Measurements from ENCODE around the gene BRMS1L. TPM values are rescaled to one million over a fixed set of nuclear protein-coding genes. Genes with fewer than 3 reads are reported as not detected.
"Not testable (repeated sequence)": the region's sequence is repeated elsewhere in the genome, so short reads cannot be mapped to it uniquely, and the experiment has no call there.

BRMS1L gene
- polyA plus RNA-seq, 1 of the 3 experiments (the other 2 are of a cell fraction): 7.1 TPM

GRCh38 chr14:35821564-35822411 is 4.3 kb upstream of the BRMS1L start:
- no peak overlapping the region for H3K27ac ChIP-seq (ENCODE audit: low read depth in 2 of 2, low read length in 1 of 2)
- H3K4me2 ChIP-seq: no peak overlapping the region
- WGBS (ENCODE audit: low lambda C conversion rate): 31% methylated on average over 7 of the region's 7 CpGs
- peak; percentile 61 for DNase-seq
- H3K4me3 ChIP-seq (ENCODE audit: low read depth in 2 of 2, low read length in 1 of 2): peak overlapping the region in 1 of 2 experiments; percentile 24; a peak in 1 of 4 replicates
- H4K20me1 ChIP-seq (ENCODE audit: insufficient read depth): no peaks in the 10 kb centered on the region
- ChIA-PET CTCF (interaction anchor here (0.6 to 1.9 kb wide), 17 partner anchors 9 to 730 kb away, joined by 3 to 10 read pairs (median 4); no protein-coding TSS in a partner anchor), POLR2A (no interaction called here)
- no peaks in the 10 kb centered on the region; a peak in 1 of 4 replicates for H3K4me1 ChIP-seq (ENCODE audit: control insufficient read depth in 1 of 2, insufficient read depth in 2 of 2, low read depth in 1 of 2, low read length in 1 of 2)
- H2AFZ ChIP-seq (ENCODE audit: low read depth): 0 out of 2 replicates have a peak overlapping the region, but pooled peaks have one; percentile 12
- no peaks in the 10 kb centered on the region for H3K27me3 ChIP-seq (ENCODE audit: insufficient read depth)
- TF ChIP-seq RAD21 (IDR thresholded peaks at IDR 0.05; ENCODE audit: low read length) (peak; percentile 30; the same call in 1 of the 2 replicates), USF2 (IDR thresholded peaks at IDR 0.05; ENCODE audit: borderline replicate concordance, low read depth, low read length) (no peak), MXI1 (IDR thresholded peaks at IDR 0.05; ENCODE audit: low read depth, low read length) (peak; percentile 37; the same call in 1 of the 2 replicates), CTCF (IDR thresholded peaks at IDR 0.05) (peak; percentile 80)
- H3K79me2 ChIP-seq (ENCODE audit: insufficient read depth): no peaks in the 10 kb centered on the region
- H3F3A ChIP-seq (replicated peaks; ENCODE audit: insufficient read depth): no peaks in the 10 kb centered on the region
- no peaks in the 10 kb centered on the region for H3K9me2 ChIP-seq
- H3K36me3 ChIP-seq (replicated peaks in 1 of 2; ENCODE audit: control insufficient read depth in 1 of 2, insufficient read depth in 2 of 2, low read length in 1 of 2): no peaks in the 10 kb centered on the region
- H3K9me3 ChIP-seq: no peaks in the 10 kb centered on the region
- H3K9ac ChIP-seq: no peak overlapping the region

- Histone ChIP-seq H3K27me3 (ENCODE audit: insufficient read depth) (no peaks in the 10 kb centered on the region), H4K20me1 (ENCODE audit: insufficient read depth) (no peaks in the 10 kb centered on the region), H3F3A (replicated peaks; ENCODE audit: insufficient read depth) (no peaks in the 10 kb centered on the region), H3K9me3 (no peaks in the 10 kb centered on the region), H3K9ac (no peak overlapping the region), H3K9me2 (no peaks in the 10 kb centered on the region), H3K4me3 (ENCODE audit: low read depth in 2 of 2, low read length in 1 of 2) (no peak overlapping the region), H3K4me1 (ENCODE audit: control insufficient read depth in 1 of 2, insufficient read depth in 2 of 2, low read depth in 1 of 2, low read length in 1 of 2) (peaks cover 0 to 2% of the 10 kb centered on the region in 2 experiments; a peak in 2 of 4 replicates), H3K4me2 (no peak overlapping the region), H2AFZ (ENCODE audit: low read depth) (no peak overlapping the region), H3K79me2 (ENCODE audit: insufficient read depth) (peaks cover 6% of the 10 kb centered on the region; the same call in 1 of the 2 replicates), H3K36me3 (replicated peaks in 1 of 2; ENCODE audit: control insufficient read depth in 1 of 2, insufficient read depth in 2 of 2, low read length in 1 of 2) (no peaks in the 10 kb centered on the region), H3K27ac (ENCODE audit: low read depth in 2 of 2, low read length in 1 of 2) (no peak overlapping the region)
- no peak for DNase-seq
- TF ChIP-seq SMC3 (IDR thresholded peaks at IDR 0.05; ENCODE audit: low read depth, low read length): no peak
- no peak for TF ChIP-seq RCOR1 (IDR thresholded peaks at IDR 0.05; ENCODE audit: low read length)
- no peak for TF ChIP-seq SIN3A (IDR thresholded peaks at IDR 0.05; ENCODE audit: borderline replicate concordance, low read depth, low read length)
- WGBS (ENCODE audit: low lambda C conversion rate): 83% methylated on average over 3 of the region's 3 CpGs
- ChIA-PET CTCF (interaction anchor here (0.6 to 1.9 kb wide), 13 partner anchors 9 to 682 kb away, joined by 3 to 10 read pairs (median 4); no protein-coding TSS in a partner anchor), POLR2A (no interaction called here)
Measured at GRCh38 chr14:35822501-35822900, 3.6 kb upstream of the BRMS1L start.

- H3K9ac ChIP-seq; H3K27me3 ChIP-seq (ENCODE audit: insufficient read depth); POLR2A ChIA-PET; H3K9me3 ChIP-seq; H2AFZ ChIP-seq (ENCODE audit: low read depth); H3K36me3 ChIP-seq (replicated peaks in 1 of 2; ENCODE audit: control insufficient read depth in 1 of 2, insufficient read depth in 2 of 2, low read length in 1 of 2); H3K4me3 ChIP-seq (ENCODE audit: low read depth in 2 of 2, low read length in 1 of 2); H3K9me2 ChIP-seq; H3K4me2 ChIP-seq; H3F3A ChIP-seq (replicated peaks; ENCODE audit: insufficient read depth); CTCF ChIA-PET; DNase-seq; H4K20me1 ChIP-seq (ENCODE audit: insufficient read depth); H3K4me1 ChIP-seq (ENCODE audit: control insufficient read depth in 1 of 2, insufficient read depth in 2 of 2, low read depth in 1 of 2, low read length in 1 of 2); H3K27ac ChIP-seq (ENCODE audit: low read depth in 2 of 2, low read length in 1 of 2): not testable (repeated sequence)
- peaks cover 19% of the 10 kb centered on the region for H3K79me2 ChIP-seq (ENCODE audit: insufficient read depth)
- 100% methylated on average over 1 of the region's 55 CpGs for WGBS (ENCODE audit: low lambda C conversion rate)
Measured at GRCh38 chr14:35824446-35825165, 1.5 kb upstream of the BRMS1L start.

Data from SK-N-SH (cell line).